Activated CD8-positive, alpha-beta memory T cell treated with anti-CD3 and anti-CD28 coated beads, Interleukin-2, amount 50 U/mL, for 4 hours (primary cell): ENCODE data around the gene GABRB3.

Experiments used
- DNase-seq: peaks from one replicate; pipeline ENCODE4 v3.0.0-alpha.2; 2020

Gene GABRB3

DNA sequence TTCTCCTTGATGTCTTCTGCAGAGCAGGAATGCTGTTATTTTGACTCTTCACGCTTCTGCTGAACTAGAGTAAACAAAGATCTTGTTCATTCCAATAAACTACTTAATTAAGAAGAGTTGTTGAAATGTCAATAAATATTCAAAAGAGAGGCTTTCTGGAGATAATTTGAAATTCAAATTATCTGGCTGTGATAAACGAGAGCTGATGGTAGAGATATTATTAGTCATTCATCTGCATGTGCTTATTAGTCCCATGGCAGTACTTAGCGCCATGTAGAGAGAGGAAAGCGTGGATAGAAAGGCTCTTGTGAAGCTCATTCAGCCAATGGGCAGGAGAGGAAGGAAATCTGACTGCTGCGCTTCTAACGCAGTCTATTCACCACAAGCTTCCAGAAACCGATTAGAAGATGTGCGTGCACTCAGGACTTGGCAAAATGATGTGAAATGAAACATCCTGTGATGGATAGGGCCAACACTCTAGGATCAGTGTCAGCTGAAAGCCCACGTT is 251.1 kb downstream of the GABRB3 start:
- no peak for DNase-seq

GRCh38 chr15:26521130-26521529 is 251.7 kb downstream of the GABRB3 start:
- no peak for DNase-seq

DNA sequence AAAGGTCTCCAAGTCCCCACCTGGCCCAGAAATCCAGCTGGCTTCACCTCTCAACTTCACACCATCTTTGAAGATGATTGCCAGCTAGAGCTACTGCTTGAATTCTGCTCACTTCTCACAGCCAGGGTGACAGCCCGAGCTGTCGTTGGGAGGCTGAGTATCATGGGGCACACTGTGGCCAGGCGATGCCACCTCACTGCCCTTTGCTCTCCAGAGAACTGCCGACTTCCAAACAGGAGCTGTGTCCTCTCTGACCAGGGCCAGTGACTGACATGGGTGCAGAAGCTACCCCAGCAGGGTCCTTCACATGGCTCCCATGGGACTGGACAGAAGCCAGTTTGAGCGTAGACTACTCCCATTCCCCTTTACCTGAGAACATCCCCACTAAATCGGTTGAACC is 254.0 kb downstream of the GABRB3 start:
- DNase-seq = no peak

DNA sequence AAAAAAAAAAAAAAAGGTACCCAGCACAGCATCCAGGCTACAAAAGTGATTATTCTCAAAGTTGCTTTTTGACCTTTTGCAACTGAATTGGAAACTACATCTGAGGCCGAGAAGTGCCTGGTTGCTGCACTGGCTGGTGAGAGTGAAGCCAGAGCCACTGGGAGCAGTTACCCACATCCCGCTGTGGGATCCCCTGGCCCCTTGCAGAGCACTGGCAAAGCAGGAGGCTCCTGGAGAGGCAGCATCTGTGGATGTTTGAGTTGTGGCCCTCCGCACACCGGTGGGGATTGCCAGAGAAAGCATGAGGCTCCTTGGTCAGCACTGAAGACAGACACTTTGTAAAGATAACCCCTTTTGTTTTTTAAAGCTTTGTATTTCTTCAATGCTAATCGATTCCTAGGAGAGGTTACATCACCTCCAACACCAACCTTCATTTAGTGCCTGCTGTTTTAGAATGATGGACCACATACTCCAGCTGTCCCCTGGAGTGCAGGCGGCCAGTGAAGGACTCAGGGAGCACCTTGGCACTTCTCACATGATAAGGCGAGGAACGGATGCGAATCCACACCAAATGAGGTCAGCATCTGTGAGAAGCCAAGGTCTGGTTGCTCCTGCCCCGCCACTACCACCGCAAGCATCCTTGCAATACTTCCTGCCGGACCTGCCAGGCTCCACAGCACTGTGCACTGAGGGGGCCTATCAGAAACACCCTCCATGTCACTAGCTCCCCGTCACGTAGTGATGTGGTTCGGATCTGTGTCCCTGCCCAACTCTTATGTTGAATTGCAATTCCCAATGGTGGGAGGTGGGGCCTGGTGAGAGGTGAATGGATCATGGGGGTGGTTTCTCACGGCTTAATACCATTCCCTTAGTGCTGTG is 256.5 kb downstream of the GABRB3 start:
- DNase-seq = no peak

DNA sequence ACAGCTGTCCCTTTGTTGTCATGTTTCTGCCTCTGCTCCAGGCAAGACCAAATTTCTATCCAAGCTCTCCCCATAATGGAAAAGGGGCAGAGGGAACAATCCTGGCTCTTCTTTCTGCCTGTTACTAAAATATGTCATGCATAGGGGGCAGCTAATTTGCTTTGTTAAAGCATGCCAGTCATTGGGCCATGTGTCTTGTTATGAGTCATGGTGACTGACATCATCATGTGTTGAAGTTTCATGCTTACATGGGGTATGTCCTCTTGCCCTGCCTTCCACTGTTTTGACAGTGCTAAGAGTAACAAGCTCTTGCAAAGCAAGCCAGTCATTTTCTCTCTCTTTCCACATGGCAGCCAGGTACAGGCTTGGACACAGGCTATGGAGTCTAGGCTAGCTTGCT is 268.9 kb downstream of the GABRB3 start:
- DNase-seq = no peak
